GM19043 (cell line): Measurements from ENCODE around the gene VPS72.
A peak's percentile ranks its signal among the peaks of the same experiment; 100 is the strongest.

Experiments
- ATAC-seq: cut with Tn5 transposase; IDR thresholded peaks from one replicate; pipeline ENCODE4 v1.9.1; 2021; ENCODE audit warnings: low read depth; ENCODE audit not compliant: unreplicated experiment

The VPS72 gene

GRCh38 chr1:151146072-151146411 is 44.0 kb downstream of the VPS72 start:
- ATAC-seq = no peak

- ATAC-seq = no peak
Measured at GRCh38 chr1:151145304-151146071, 44.5 kb downstream of the VPS72 start.

- ATAC-seq = no peak
Measured at GRCh38 chr1:151144474-151145303, 45.3 kb downstream of the VPS72 start.

- ATAC-seq = no peak
Measured at GRCh38 chr1:151143986-151144385, 46.0 kb downstream of the VPS72 start.

GRCh38 chr1:151143057-151143435 is 47.0 kb downstream of the VPS72 start:
- no peak for ATAC-seq

- ATAC-seq = no peak
Measured at GRCh38 chr1:151142411-151143056, 47.5 kb downstream of the VPS72 start.

GRCh38 chr1:151137789-151138188 is 52.2 kb downstream of the VPS72 start:
- ATAC-seq = no peak

- ATAC-seq = no peak
Measured at GRCh38 chr1:151135433-151136385, 54.3 kb downstream of the VPS72 start.

- ATAC-seq = no peak
Measured at GRCh38 chr1:151134991-151135390, 55.0 kb downstream of the VPS72 start.

GRCh38 chr1:151134396-151134795 is 55.6 kb downstream of the VPS72 start:
- ATAC-seq = no peak

GRCh38 chr1:151133018-151133806 is 56.8 kb downstream of the VPS72 start:
- ATAC-seq = no peak

GRCh38 chr1:151132335-151133017 is 57.5 kb downstream of the VPS72 start:
- no peak for ATAC-seq

GRCh38 chr1:151131701-151132334 is 58.2 kb downstream of the VPS72 start:
- no peak for ATAC-seq

- ATAC-seq = peak; percentile 90
Measured at GRCh38 chr1:151130987-151131586, 58.9 kb downstream of the VPS72 start.

- no peak for ATAC-seq
Measured at GRCh38 chr1:151128800-151129199, 61.2 kb downstream of the VPS72 start.
